Thyroid gland (tissue), 4 donors: ENCODE results near the gene EXOC3L4. TPM values are rescaled to one million over a fixed set of nuclear protein-coding genes. Genes with fewer than 3 reads are reported as not detected.
"Not testable (repeated sequence)": the region's sequence is repeated elsewhere in the genome, so short reads cannot be mapped to it uniquely, and the experiment has no call there.

Experiments
- DNase-seq, 2 donors: peaks; one replicate each; pipeline ENCODE4 v3.0.0-alpha.2; 2019
- H3K27ac ChIP-seq, 3 donors: fragments of 200-600 bp; sonication (generic); 1 replicate in 2 of 3; 2 replicates in 1 of 3; pipeline ENCODE4 v1.5.1; 2016 to 2019; ENCODE audit warnings: mild to moderate bottlenecking in 1 of 3, moderate library complexity in 1 of 3
- H3K27me3 ChIP-seq: fragments of 200-600 bp; sonication (generic); one replicate; pipeline ENCODE4 v1.5.1; 2019
- H3K36me3 ChIP-seq, 2 donors: fragments of 200-600 bp; sonication (generic); one replicate each; pipeline ENCODE4 v1.5.1; 2016 to 2019
- H3K4me1 ChIP-seq, 2 donors: fragments of 200-600 bp; sonication (generic); one replicate each; pipeline ENCODE4 v1.5.1; 2017 to 2019
- H3K4me3 ChIP-seq, 3 donors: fragments of 200-600 bp; sonication (generic); replicated peaks in 1 of 3; 1 replicate in 2 of 3; 2 replicates in 1 of 3; pipeline ENCODE4 v1.5.1; 2016; ENCODE audit warnings: mild to moderate bottlenecking in 1 of 3
- H3K9me3 ChIP-seq: fragments of 200-600 bp; sonication (generic); one replicate; pipeline ENCODE4 v1.5.1; 2017
- CTCF ChIP-seq, 6 experiments: fragments of 200-600 bp in 3 of 6; fragments of 450-650 bp in 3 of 6; sonication (generic) in 3 of 6; IDR thresholded peaks; one replicate each; pipeline ENCODE4 v1.5.1; 2016 to 2019; ENCODE audit warnings: antibody characterized with exemption in 6 of 6, mild to moderate bottlenecking in 2 of 6, inconsistent platforms in 1 of 6, moderate library complexity in 1 of 6
- POLR2A ChIP-seq, 2 donors: fragments of 450-650 bp; IDR thresholded peaks; one replicate each; pipeline ENCODE4 v1.6.1; 2017; ENCODE audit warnings: antibody characterized with exemption in 2 of 2, mild to moderate bottlenecking in 2 of 2, moderate library complexity in 1 of 2
- WGBS, 2 donors: methylation state at CpG; one replicate each; pipeline ENCODE4 v1.1.5; 2017; 5-methylcytosine and 5-hydroxymethylcytosine counted together
- intact Hi-C: fragments of 100-400 bp; cut with DNase I; formaldehyde crosslinking; loops from one replicate; pipeline ENCODE4 v1.15.1; 2023
- total RNA-seq, 4 donors: library from RNA; depleted of rRNA; stranded (reverse); fragments of >200 nt; gene quantifications; one replicate each; pipeline ENCODE4 v1.2.3, GENCODE V29; 2016

The EXOC3L4 gene
- total RNA-seq: under 1 TPM in 2 of 4 donors, not detected in 2; 0.44 to 0.78 TPM

GRCh38 chr14:103094406-103095209, at the start of gene EXOC3L4:
TSS of gene EXOC3L4 (plus strand) at chr14:103094725. CDS start at chr14:103100220, 5,495 bp downstream.
- no peak for DNase-seq
- TF ChIP-seq CTCF (IDR thresholded peaks at IDR 0.05) (no peak), POLR2A (IDR thresholded peaks at IDR 0.05) (no peak)
- Histone ChIP-seq H3K27me3 (no peaks in the 10 kb centered on the region), H3K4me3 (no peak within 1 kb of the TSS), H3K27ac (no peak within 1 kb of the TSS), H3K4me1 (peaks cover 0 to 8% of the 10 kb centered on the region in 2 donors), H3K36me3 (no peaks in the 10 kb centered on the region), H3K9me3 (no peaks in the 10 kb centered on the region)
- intact Hi-C loops: loop anchor here (10.0 kb wide), 1 partner anchor 400 kb away; no protein-coding TSS in a partner anchor
- WGBS, 2 donors: 81 to 82% methylated on average over 19 of the region's 23 CpGs

GRCh38 chr14:103045371-103045869, 49.1 kb upstream of the EXOC3L4 start:
- no peaks in the 10 kb centered on the region for H3K27me3 ChIP-seq
- H3K9me3 ChIP-seq: no peaks in the 10 kb centered on the region
- 10 to 14% methylated on average over 15 of the region's 15 CpGs for WGBS, 2 donors
- no peak overlapping the region for H3K27ac ChIP-seq
- TF ChIP-seq CTCF (IDR thresholded peaks at IDR 0.05) (no peak), POLR2A (IDR thresholded peaks at IDR 0.05) (no peak)
- peaks cover 13 to 19% of the 10 kb centered on the region in 2 donors for H3K4me1 ChIP-seq
- DNase-seq: peak; percentile 20 to 46
- intact Hi-C loops: no loop called here
- no peak overlapping the region for H3K4me3 ChIP-seq
- H3K36me3 ChIP-seq: no peaks in the 10 kb centered on the region

- H3K27me3 ChIP-seq, H3K36me3 ChIP-seq, DNase-seq, intact Hi-C loops, H3K27ac ChIP-seq, H3K9me3 ChIP-seq, H3K4me3 ChIP-seq: not testable (repeated sequence)
- peaks cover 13 to 19% of the 10 kb centered on the region in 2 donors for H3K4me1 ChIP-seq
- 94 to 95% methylated on average over 8 of the region's 8 CpGs for WGBS, 2 donors
Measured at GRCh38 chr14:103047453-103047852, 47.1 kb upstream of the EXOC3L4 start.

- Histone ChIP-seq H3K27me3 (no peaks in the 10 kb centered on the region), H3K9me3 (no peaks in the 10 kb centered on the region), H3K4me1 (peaks cover 9 to 26% of the 10 kb centered on the region in 2 donors), H3K4me3 (no peak overlapping the region), H3K36me3 (no peaks in the 10 kb centered on the region), H3K27ac (no peak overlapping the region)
- no peak for TF ChIP-seq POLR2A (IDR thresholded peaks at IDR 0.05)
- 89 to 93% methylated on average over 5 of the region's 5 CpGs for WGBS, 2 donors
- intact Hi-C loops: no loop called here
- no peak for DNase-seq
Measured at GRCh38 chr14:103050935-103051334, 43.6 kb upstream of the EXOC3L4 start.

- Histone ChIP-seq H3K27me3 (no peaks in the 10 kb centered on the region), H3K4me1 (peaks cover 10 to 20% of the 10 kb centered on the region in 2 donors), H3K4me3 (no peak overlapping the region), H3K27ac (no peak overlapping the region), H3K36me3 (no peaks in the 10 kb centered on the region), H3K9me3 (no peaks in the 10 kb centered on the region)
- TF ChIP-seq POLR2A (IDR thresholded peaks at IDR 0.05) (no peak), CTCF (IDR thresholded peaks at IDR 0.05) (no peak)
- DNase-seq: no peak
- intact Hi-C loops: no loop called here
- 86 to 89% methylated on average over 10 of the region's 10 CpGs for WGBS, 2 donors
Measured at GRCh38 chr14:103052407-103052806, 42.1 kb upstream of the EXOC3L4 start.

GRCh38 chr14:103055695-103056094, 38.8 kb upstream of the EXOC3L4 start:
- Histone ChIP-seq H3K27me3 (no peaks in the 10 kb centered on the region), H3K9me3 (no peaks in the 10 kb centered on the region), H3K4me1 (peaks cover 28 to 34% of the 10 kb centered on the region in 2 donors), H3K27ac (peak overlapping the region in 2 of 3 donors; percentile 89 to 90), H3K4me3 (peak overlapping the region in 1 of 3 donors; percentile 97), H3K36me3 (no peaks in the 10 kb centered on the region)
- DNase-seq: no peak
- 60 to 68% methylated on average over 8 of the region's 8 CpGs for WGBS, 2 donors
- no peak for TF ChIP-seq CTCF (IDR thresholded peaks at IDR 0.05)
- intact Hi-C loops: no loop called here
